Right lobe of liver (tissue), 4 donors: ENCODE measurements around the gene SP7.

Experiments used
- POLR2A ChIP-seq: fragments of 450-650 bp; IDR thresholded peaks from one replicate; pipeline ENCODE4 v1.6.1; 2017; ENCODE audit warnings: antibody characterized with exemption, mild to moderate bottlenecking
- TF ChIP-seq, protein P1 (sequence below), 4 donors: fragments of 200-600 bp in 3 of 4; fragments of 450-650 bp in 1 of 4; IDR thresholded peaks; one replicate each; pipeline versions ENCODE4 v1.5.1 to v1.8.0; 2016 to 2022; ENCODE audit warnings: antibody characterized with exemption in 4 of 4, mild to moderate bottlenecking in 2 of 4
- donor health status: DM: no; HTN: no; CAD: no.
- donor health status: DM: no; HTN: no; CAD: no.
- donor health status: DM: no; HTN: yes; CAD: no.

DNA sequence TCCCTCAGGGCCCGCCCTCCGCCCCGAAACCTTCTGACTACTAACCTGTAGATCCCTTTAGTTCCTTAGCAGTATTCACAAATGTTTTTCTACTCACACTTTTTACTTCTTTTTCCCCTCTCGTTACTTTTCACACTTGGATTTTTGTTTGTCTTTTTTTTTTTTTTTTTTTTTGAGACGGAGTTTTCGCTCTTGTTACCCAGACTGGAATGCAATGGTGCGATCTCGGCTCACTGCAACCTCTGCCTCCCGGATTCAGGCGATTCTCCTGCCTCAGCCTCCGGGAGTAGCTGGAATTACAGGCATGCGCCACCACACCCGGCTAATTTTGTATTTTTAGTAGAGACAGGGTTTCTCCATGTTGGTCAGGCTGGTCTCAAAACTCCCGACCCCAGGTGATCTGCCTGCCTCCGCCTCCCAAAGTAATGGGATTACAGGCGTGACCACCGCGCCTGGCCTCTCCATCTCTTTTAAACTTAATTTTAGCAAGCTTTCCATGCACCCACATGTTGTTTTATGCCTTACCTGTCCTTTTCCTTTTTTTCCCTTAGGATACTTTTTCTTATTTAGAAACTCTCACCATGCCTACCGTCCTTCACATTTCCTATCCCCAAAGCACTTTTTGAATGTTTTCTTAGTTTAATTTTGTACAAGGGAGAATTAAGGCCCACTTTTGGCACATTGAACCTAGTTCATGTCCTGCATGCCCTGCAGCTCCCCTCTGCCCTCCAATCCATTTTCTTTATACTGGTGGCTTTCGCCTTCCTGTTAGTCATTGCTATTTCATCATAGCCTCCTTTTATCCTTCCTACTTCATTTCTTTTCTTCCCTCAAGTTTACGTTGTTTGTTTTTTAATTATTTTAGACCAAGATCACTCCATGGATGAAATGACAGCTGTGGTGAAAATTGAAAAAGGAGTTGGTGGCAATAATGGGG, 44.9 kb upstream of the SP7 start:
- TF ChIP-seq, protein P1, sequence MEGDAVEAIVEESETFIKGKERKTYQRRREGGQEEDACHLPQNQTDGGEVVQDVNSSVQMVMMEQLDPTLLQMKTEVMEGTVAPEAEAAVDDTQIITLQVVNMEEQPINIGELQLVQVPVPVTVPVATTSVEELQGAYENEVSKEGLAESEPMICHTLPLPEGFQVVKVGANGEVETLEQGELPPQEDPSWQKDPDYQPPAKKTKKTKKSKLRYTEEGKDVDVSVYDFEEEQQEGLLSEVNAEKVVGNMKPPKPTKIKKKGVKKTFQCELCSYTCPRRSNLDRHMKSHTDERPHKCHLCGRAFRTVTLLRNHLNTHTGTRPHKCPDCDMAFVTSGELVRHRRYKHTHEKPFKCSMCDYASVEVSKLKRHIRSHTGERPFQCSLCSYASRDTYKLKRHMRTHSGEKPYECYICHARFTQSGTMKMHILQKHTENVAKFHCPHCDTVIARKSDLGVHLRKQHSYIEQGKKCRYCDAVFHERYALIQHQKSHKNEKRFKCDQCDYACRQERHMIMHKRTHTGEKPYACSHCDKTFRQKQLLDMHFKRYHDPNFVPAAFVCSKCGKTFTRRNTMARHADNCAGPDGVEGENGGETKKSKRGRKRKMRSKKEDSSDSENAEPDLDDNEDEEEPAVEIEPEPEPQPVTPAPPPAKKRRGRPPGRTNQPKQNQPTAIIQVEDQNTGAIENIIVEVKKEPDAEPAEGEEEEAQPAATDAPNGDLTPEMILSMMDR (IDR thresholded peaks at IDR 0.05): no peak
- TF ChIP-seq POLR2A: no peak
